HepG2 (cell line): ENCODE data around the gene WNK2. TPM values are rescaled to one million over a fixed set of nuclear protein-coding genes. Genes with fewer than 3 reads are reported as not detected.
A peak's percentile ranks its signal among the peaks of the same experiment; 100 is the strongest.

Source experiments
- CAMTA2 ChIP-seq: sonication (generic); formaldehyde crosslinking; IDR thresholded peaks from 2 replicates; pipeline ENCODE4 v1.4.0; 2020; ENCODE audit warnings: mild to moderate bottlenecking, missing genetic modification reagents, borderline replicate concordance
- HDAC1 ChIP-seq: sonication (generic); formaldehyde crosslinking; IDR thresholded peaks from 2 replicates; pipeline ENCODE4 v1.5.1; 2020; ENCODE audit warnings: mild to moderate bottlenecking, missing genetic modification reagents
- HMG20B ChIP-seq: conservative IDR thresholded peaks from 2 replicates; pipeline ENCODE4 v1.6.1; 2016; ENCODE audit warnings: missing genetic modification reagents, missing compliant biosample characterization
- HNF1B ChIP-seq: sonication (generic); formaldehyde crosslinking; IDR thresholded peaks from 2 replicates; pipeline ENCODE4 v1.5.1; 2020; ENCODE audit warnings: mild to moderate bottlenecking, moderate library complexity, missing genetic modification reagents
- HNRNPH1 ChIP-seq: fragments of 200-400 bp; formaldehyde crosslinking; optimal IDR thresholded peaks from 2 replicates; pipeline ENCODE3; 2017; ENCODE audit warnings: mild to moderate bottlenecking, low read depth, low read length
- JUN ChIP-seq: sonication (generic); formaldehyde crosslinking; IDR thresholded peaks from 2 replicates; pipeline ENCODE4 v1.4.0; 2020; ENCODE audit warnings: mild to moderate bottlenecking, missing genetic modification reagents
- KAT7 ChIP-seq: IDR thresholded peaks from 2 replicates; pipeline ENCODE4 v1.6.1; 2018; ENCODE audit warnings: borderline replicate concordance, missing compliant biosample characterization
- KLF15 ChIP-seq: sonication (generic); formaldehyde crosslinking; IDR thresholded peaks from 2 replicates; pipeline ENCODE4 v1.8.1; 2023; ENCODE audit warnings: borderline replicate concordance, mild to moderate bottlenecking, inconsistent platforms, missing genetic modification reagents, mixed read lengths
- NONO ChIP-seq, 2 experiments: fragments of 450-650 bp in 1 of 2; sonication (generic) in 1 of 2; formaldehyde crosslinking in 1 of 2; IDR thresholded peaks in 1 of 2; conservative IDR thresholded peaks in 1 of 2; 2 replicates each; pipeline versions ENCODE4 v1.6.1 to v1.8.0; 2017 to 2022; ENCODE audit warnings: mild to moderate bottlenecking in 1 of 2, missing genetic modification reagents in 1 of 2, moderate library complexity in 1 of 2
- ZKSCAN1 ChIP-seq: fragments of 150-350 bp; IDR thresholded peaks from 2 replicates; pipeline ENCODE4 v1.6.1; 2014; ENCODE audit warnings: low read length
- ZMYM2 ChIP-seq: sonication (generic); formaldehyde crosslinking; IDR thresholded peaks from 2 replicates; pipeline ENCODE4 v1.8.0; 2022; ENCODE audit warnings: mild to moderate bottlenecking, missing genetic modification reagents
- ZNF10 ChIP-seq: sonication (generic); formaldehyde crosslinking; IDR thresholded peaks from 2 replicates; pipeline ENCODE4 v1.4.0; 2020; ENCODE audit warnings: mild to moderate bottlenecking, low read depth, missing genetic modification reagents, borderline replicate concordance
- ZNF235 ChIP-seq: sonication (generic); formaldehyde crosslinking; IDR thresholded peaks from 2 replicates; pipeline ENCODE4 v1.8.1; 2023; ENCODE audit warnings: mild to moderate bottlenecking, missing genetic modification reagents, borderline replicate concordance
- ZNF274 ChIP-seq: sonication (generic); formaldehyde crosslinking; IDR thresholded peaks from 2 replicates; pipeline ENCODE4 v1.5.1; 2020; ENCODE audit warnings: mild to moderate bottlenecking, missing genetic modification reagents
- ZNF367 ChIP-seq: sonication (generic); formaldehyde crosslinking; IDR thresholded peaks from 2 replicates; pipeline ENCODE4 v1.4.0; 2020; ENCODE audit warnings: missing genetic modification reagents, borderline replicate concordance
- ZNF383 ChIP-seq: sonication (generic); formaldehyde crosslinking; IDR thresholded peaks from 2 replicates; pipeline ENCODE4 v1.4.0; 2020; ENCODE audit warnings: missing genetic modification reagents, mild to moderate bottlenecking, borderline replicate concordance
- ZNF512B ChIP-seq: sonication (generic); formaldehyde crosslinking; IDR thresholded peaks from 2 replicates; pipeline ENCODE4 v1.5.1; 2020; ENCODE audit warnings: missing genetic modification reagents, mild to moderate bottlenecking, borderline replicate concordance
- ZNF546 ChIP-seq: sonication (generic); formaldehyde crosslinking; conservative IDR thresholded peaks from 2 replicates; pipeline ENCODE4 v1.8.1; 2023; ENCODE audit warnings: mild to moderate bottlenecking, missing genetic modification reagents
- ZNF558 ChIP-seq: sonication (generic); formaldehyde crosslinking; IDR thresholded peaks from 2 replicates; pipeline ENCODE4 v1.9.0; 2022; ENCODE audit warnings: mild to moderate bottlenecking, missing genetic modification reagents, borderline replicate concordance
- ZNF572 ChIP-seq: sonication (generic); formaldehyde crosslinking; IDR thresholded peaks from 2 replicates; pipeline ENCODE4 v1.5.1; 2020; ENCODE audit warnings: mild to moderate bottlenecking, missing genetic modification reagents
- ZNF660 ChIP-seq: sonication (generic); formaldehyde crosslinking; IDR thresholded peaks from 2 replicates; pipeline ENCODE4 v1.5.1; 2020; ENCODE audit warnings: mild to moderate bottlenecking, low read depth, missing genetic modification reagents, borderline replicate concordance
- ZNF704 ChIP-seq: sonication (generic); formaldehyde crosslinking; IDR thresholded peaks from 2 replicates; pipeline ENCODE4 v1.8.1; 2023; ENCODE audit warnings: mild to moderate bottlenecking, inconsistent platforms, moderate library complexity, missing genetic modification reagents, borderline replicate concordance
- ZSCAN20 ChIP-seq: sonication (generic); formaldehyde crosslinking; IDR thresholded peaks from 2 replicates; pipeline ENCODE4 v1.4.0; 2020; ENCODE audit warnings: missing genetic modification reagents, mild to moderate bottlenecking, borderline replicate concordance
- polyA plus RNA-seq, 8 experiments: library from polyadenylated mRNA; depleted of rRNA in 3 of 8; stranded (reverse) in 7 of 8; unstranded in 1 of 8; fragments of >200 nt; fragmentation: Illumina TruSeq in 4 of 8; extraction: Trizol in 4 of 8; gene quantifications; 2 replicates each; pipeline versions ENCODE4 v1.2.1 to v1.2.3, GENCODE V29; 2011 to 2016; ENCODE audit warnings: low read depth in 4 of 8, missing spikeins in 1 of 8, mixed read lengths in 1 of 8; ENCODE audit not compliant: insufficient read depth in 1 of 8
- total RNA-seq, 5 experiments: library from RNA; depleted of rRNA; stranded (reverse); fragments of >200 nt; fragmentation: Illumina TruSeq; extraction: Trizol; gene quantifications; 2 replicates each; pipeline ENCODE4 v1.2.3, GENCODE V29; 2016; ENCODE audit warnings: low read depth in 1 of 5

The WNK2 gene
- total and polyA plus RNA-seq, 2 of the 13 experiments (the other 11 are each of a cell fraction or from before 2014, with no cell fraction given), result 10.5 to 12.0 TPM

GRCh38 chr9:93299418-93300174 is 115.7 kb downstream of the WNK2 start (continued):
- TF ChIP-seq ZNF383 (CRISPR knock-in tag) (0 out of 2 replicates have a peak, but pooled peaks have one; percentile 37), KAT7 (no peak), ZNF367 (no peak), ZNF660 (no peak; the same call in 1 of the 2 replicates), ZNF558 (CRISPR knock-in tag) (0 out of 2 replicates have a peak, but pooled peaks have one; percentile 42), KLF15 (no peak; the same call in 1 of the 2 replicates), ZNF546 (CRISPR knock-in tag) (no peak), ZMYM2 (CRISPR knock-in tag) (0 out of 2 replicates have a peak, but pooled peaks have one; percentile 38), HDAC1 (CRISPR knock-in tag) (peak; percentile 95), ZNF235 (no peak), HNF1B (CRISPR knock-in tag) (no peak; the same call in 1 of the 2 replicates), ZKSCAN1 (0 out of 2 replicates have a peak, but pooled peaks have one; percentile 26), ZNF274 (no peak), HMG20B (0 out of 2 replicates have a peak, but pooled peaks have one; percentile 48), HNRNPH1 (no peak), ZNF10 (CRISPR knock-in tag) (no peak), ZNF572 (CRISPR knock-in tag) (no peak), CAMTA2 (CRISPR knock-in tag) (no peak), ZNF704 (no peak), ZNF512B (CRISPR knock-in tag) (no peak), JUN (CRISPR knock-in tag) (no peak), NONO (IDR thresholded peaks at IDR 0.05) (no peak), NONO (CRISPR knock-in tag; conservative IDR thresholded peaks at IDR 0.05) (no peak; the same call in 1 of the 2 replicates), ZSCAN20 (CRISPR knock-in tag) (no peak)
